ENCODE results near the gene MRPS5.
"Not testable (repeated sequence)": the region's sequence is repeated elsewhere in the genome, so short reads cannot be mapped to it uniquely, and the experiment has no call there.

The MRPS5 gene

DNA sequence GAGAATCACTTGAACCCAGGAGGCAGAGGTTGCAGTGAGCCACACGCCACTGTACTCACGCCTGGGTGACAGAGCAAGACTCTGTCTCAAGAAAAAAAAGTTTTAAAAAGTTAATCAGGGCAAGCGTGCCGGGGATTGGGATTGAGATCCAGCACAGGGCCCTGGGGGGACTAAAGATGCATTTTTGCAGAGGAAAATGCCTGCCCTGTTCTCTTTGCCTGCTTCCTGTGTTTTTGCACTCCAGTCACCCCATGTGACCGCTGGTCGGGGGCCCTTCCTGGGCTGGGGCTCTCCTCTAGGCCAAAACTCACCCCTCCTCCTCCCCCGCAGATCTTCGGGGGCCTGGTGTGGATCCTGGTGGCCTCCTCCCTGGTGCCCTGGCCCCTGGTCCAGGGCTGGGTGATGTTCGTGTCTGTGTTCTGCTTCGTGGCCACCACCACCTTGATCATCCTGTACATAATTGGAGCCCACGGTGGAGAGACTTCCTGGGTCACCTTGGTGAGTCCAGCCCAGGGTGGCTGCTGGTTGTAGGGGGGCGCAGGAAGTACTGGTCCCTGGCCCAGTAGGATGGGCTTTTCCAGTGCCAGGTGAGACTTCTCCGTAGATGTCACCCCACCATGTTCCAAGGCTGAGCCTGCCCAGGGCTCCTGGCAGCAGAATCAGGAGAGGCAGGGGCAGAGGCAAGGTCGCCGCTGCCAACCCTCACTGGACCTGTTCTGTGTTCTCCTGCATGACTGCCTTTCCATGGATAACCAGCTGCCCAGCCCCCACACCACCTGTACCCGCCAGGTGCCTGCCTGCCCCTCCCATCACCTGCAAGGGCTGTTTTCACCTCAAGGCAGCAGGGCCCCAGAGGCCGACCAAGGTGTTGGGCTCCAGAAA is 73.7 kb downstream of the MRPS5 start:
- DNase-seq (ENCODE audit: low read depth, low spot score): no peak

DNA sequence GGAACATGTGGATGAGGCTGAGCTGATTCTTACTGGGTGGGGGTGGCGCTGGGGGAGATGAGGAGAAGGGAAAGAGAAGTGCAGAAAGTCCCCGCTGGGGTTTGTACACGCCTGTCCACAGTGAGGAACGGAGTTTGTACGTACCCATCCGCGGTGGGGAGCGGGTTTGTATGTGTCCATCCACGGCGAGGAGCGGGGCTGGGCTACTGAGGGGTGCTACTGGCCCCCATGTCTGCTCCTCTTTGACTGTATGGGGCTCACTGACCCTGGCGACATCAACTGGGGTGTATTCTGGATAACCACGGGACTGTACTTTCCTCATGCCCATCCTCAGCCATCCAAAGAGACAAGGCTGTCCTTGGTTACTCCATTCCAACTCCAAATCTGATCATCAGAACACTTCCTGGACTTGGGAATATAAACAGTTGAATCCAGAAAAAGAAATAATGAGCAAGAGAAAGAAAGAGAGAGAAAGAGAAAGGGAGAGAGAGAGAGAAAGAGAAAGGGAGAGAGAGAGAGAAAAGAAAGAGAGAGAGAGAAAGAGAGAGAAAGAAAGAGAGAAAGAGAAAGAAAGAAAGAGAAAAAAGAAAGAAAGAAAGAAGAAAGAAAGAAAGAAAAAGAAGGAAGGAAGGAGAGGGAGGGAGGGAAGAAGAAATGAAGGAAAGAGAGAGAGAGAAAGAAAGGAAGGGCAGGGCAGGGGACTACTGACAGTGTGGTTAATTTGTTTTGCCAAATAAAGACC is 75.1 kb downstream of the MRPS5 start:
- no peak for DNase-seq (ENCODE audit: low read depth, low spot score)

DNA sequence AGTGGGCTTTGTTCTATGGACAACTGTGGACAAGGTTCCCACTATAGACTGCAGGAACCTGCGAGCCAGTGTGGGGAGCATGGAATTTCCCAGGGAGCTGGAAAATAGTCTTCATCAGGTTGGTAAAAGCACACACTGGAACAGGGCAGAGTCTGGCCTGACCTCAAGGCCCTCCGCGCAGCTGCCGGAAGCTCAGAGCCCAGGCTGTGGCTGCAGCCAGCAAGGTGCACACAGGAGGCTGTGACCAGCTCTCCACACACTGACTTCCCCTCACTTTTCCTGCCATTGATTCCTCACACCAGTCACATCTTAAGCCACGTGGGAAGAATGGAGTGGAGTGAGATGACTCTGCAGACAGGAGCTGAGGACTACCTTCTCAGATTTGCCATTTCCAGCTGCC is 77.0 kb downstream of the MRPS5 start:
- DNase-seq (ENCODE audit: low read depth, low spot score): no peak

DNA sequence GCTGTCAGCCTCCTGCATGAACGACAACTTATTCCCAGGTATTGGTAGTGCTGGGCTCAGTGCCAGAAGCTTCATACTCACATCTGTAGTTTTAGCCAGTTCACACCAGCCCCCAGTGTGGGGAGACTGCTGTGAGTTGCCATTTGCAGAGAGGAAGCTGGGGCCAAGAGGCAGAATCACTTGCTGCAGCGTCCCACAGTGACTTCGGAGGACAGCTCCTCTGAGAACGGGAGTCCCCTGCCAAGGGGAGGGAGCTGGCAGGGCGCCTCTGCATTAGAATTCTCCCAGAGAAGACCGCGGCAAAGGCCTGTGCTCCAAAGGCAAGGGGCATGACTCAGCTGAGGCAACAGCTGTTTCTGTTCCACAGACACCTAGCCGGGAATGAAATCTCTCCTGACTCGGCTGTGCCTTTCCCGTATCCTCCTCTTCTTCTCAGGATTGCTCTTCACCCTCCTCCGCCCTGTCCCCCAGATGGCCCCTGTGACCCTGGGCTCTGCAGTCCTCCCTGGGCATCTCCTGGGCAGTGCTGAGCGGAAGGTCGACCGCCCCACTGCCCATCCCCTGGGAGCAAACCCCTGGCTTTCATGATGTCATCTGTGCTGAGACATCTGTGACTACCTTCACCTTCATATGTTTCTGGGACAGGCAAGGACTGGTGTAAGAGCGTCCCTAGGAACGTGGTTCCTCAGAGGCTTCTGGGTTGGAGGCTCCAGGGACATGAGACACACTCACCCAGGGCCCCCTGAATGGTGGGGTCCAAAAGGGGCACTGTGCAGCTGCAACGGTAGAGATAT is 78.1 kb downstream of the MRPS5 start:
- DNase-seq (ENCODE audit: low read depth, low spot score): no peak

DNA sequence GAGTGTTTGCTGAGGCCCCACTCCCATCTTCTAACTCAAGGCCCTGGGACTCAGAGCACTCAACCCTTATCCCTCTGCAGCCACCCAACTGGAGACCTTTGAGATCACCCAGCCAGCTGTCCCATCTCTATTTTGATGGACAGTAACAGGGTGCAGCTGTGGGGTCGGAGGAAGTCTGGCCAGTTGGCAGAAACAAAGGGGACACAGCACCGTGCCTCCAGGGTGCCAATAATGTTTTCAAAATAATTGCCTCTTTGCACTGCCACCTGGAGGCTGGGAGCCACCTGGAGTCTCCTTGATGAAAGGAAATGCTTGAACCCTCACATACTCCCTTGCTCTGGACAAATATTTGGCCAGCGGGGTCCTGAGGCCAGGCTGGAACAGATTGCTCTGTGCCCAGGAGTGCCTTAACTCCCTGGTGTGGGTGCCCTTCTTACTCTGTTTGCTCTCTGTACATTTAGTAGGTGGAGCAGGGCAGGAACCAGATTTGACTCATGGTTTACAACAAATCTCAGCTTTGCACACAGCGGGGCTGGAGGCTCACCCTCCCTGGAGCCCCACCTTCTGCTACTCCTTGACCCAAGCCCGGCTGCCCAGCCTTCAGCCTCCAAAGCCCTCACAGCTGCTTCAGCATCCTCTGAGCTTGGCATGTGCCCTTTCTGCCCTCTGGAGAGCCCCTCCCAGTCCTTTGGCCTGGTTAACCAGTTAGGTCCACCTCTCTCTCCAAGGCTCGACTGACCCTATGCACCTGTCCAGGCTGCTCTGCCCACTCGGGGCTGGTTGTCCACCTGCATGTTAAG is 78.9 kb downstream of the MRPS5 start:
- no peak for DNase-seq (ENCODE audit: low read depth, low spot score)

DNA sequence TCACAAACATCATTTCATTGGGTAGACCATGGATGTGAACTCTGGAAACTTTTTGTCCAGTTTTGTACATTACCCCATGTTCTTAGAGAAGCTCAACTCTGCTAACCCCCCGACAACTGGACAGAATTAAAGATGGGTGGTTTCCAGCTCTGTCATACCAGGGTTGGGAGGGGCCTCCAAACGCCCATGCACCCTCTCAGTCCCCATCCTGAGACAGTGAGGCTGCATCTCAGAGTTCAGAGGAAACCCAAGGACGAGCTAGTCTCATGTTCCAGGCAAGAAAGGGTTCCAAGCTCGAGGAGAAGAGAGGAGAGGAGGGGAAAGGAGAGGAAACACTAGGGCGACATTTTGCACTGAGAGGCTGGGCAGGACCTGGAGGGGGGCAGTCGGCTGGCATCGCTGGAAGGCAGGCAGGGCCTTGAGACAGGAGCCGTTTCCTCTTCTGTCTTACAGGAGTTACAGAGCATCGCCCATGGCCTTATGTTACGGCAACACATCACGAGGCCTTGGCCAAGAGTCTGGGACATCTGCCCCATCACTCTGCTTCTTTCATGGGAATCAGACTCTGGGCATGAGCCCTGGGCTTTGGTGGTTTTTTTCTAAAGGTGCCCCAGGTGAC is 79.7 kb downstream of the MRPS5 start:
- no peak for DNase-seq (ENCODE audit: low read depth, low spot score)

DNA sequence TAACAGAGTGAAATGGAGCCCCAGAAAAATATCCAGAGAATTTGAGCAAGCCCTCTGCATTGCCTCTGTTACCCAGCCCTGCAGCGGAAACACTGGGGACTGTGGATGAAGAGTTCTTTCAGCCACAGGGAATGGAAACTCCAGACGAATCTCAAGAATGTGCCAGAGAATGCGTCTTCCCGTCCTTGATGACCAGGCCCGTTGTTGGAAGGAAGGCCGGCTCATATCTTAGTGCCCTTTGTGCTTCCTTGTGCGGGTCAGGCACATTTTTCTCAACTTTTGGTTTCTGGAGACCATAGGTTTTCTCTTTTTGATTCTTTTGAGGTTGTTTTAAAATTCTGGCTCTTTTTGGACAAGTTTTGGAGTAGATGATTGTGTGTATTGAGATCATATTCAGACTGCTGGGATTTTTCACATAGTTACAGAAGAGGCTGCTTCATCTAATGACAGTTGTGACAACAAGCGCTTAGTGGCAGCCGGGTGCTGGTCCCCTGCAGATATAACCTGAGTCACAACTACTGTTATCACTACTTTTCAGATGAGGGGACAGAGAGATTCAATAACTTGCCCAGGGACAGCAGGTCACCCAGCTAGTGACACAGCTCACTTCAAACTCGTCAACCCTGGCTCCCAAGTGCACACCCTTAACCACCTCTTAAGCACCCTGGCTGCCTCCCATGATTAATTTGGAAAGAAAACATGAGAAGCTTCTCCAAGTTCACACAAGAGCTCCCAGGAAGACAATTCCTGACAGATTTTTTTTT is 80.4 kb downstream of the MRPS5 start:
- DNase-seq (ENCODE audit: low read depth, low spot score): no peak

DNA sequence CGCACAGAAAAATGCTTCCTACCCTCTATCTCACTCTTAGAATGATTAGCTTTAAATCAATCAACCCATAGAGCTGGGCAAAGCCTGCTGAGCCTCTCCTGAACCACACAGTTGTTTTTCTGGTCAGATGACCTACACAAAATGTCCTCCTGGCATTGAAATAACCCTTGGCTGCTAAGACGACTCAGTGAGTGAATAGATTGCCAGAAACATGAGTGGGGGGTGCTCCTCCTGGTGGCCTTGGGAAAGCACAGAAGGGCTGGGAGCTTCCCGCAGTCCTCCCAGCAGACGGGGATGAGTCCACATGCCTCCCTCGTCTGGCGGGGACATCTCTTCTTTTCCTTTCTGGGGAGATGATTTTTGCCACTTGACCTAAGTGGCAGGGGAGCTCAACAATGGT is 81.2 kb downstream of the MRPS5 start:
- no peak for DNase-seq (ENCODE audit: low read depth, low spot score)

DNA sequence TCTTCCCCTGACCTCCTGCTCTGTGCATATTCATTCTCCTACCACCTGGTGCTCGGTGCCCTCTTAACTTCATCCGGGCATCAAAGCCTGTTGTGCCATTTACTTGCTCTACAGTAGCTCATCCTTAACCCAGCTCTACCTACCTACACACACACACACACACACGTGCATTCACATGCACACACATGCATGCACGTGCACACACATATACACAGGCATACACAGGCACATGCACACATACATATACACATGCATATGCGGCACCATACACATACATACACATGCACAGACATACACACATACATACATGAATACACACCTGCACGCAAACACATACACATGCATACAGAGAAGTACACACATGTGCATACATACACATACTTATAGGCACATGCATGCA is 81.6 kb downstream of the MRPS5 start:
- no peak for DNase-seq (ENCODE audit: low read depth, low spot score)

DNA sequence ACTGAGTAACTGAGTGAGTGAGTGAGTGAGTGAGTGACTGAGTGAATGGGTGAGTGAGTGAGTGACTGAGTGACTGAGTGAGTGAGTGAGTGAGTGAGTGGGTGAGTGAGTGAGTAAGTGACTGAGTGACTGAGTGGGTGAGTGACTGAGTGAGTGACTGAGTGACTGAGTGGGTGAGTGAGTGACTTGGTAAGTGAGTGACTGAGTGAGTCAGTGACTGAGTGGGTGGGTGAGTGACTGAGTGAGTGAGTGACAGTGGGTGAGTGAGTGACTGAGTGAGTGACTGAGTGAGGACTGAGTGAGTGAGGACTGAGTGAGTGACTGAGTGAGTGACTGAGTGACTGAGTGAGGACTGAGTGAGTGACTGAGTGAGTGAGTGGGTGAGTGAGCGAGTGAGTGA is 82.2 kb downstream of the MRPS5 start:
- DNase-seq (ENCODE audit: low read depth, low spot score): no peak

DNA sequence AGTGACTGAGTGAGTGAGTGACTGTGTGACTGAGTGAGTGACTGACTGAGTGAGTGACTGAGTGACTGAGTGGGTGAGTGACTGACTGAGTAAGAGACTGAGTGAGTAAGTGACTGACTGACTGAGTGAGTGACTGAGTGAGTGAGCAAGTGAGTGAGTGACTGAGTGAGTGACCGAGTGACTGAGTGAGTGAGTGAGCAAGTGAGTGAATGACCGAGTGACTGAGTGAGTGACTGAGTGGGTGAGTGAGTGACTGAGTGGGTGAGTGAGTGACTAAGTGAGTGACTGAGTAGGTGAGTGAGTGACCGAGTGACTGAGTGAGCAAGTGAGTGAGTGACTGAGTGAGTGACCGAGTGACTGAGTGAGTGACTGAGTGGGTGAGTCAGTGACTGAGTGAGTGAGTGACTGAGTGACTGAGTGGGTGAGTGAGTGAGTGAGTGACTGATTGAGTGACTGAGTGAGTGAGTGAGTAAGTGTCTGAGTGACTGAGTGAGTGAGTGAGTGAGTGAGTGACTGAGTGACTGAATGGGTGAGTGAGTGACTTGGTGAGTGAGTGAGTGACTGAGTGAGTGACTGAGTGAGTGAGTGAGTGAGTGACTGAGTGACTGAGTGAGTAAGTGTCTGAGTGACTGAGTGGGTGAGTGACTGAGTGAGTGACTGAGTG is 82.8 kb downstream of the MRPS5 start:
- no peak for DNase-seq (ENCODE audit: low read depth, low spot score)

DNA sequence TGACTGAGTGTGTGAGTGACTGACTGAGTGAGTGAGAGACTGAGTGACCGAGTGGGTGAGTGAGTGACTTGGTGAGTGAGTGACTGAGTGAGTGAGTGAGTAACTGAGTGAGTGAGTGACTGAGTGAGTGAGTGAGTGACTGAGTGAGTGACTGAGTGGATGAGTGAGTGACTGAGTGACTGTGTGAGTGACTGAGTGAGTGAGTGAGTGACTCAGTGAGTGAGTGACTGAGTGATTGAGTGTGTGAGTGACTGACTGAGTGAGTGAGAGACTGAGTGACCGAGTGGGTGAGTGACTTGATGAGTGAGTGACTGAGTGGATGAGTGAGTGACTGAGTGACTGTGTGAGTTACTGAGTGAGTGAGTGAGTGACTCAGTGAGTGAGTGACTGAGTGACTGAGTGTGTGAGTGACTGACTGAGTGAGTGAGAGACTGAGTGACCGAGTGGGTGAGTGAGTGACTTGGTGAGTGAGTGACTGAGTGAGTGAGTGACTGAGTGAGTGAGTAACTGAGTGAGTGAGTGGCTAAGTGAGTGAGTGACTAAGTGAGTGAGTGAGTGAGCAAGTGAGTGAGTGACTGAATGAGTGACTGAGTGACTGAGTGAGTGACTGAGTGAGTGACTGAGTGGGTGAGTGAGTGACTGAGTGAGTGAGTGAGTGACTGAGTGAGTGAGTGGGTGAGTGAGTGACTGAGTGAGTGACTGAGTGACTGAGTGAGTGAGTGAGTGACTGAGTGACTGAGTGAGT is 83.6 kb downstream of the MRPS5 start:
- DNase-seq (ENCODE audit: low read depth, low spot score): not testable (repeated sequence)

DNA sequence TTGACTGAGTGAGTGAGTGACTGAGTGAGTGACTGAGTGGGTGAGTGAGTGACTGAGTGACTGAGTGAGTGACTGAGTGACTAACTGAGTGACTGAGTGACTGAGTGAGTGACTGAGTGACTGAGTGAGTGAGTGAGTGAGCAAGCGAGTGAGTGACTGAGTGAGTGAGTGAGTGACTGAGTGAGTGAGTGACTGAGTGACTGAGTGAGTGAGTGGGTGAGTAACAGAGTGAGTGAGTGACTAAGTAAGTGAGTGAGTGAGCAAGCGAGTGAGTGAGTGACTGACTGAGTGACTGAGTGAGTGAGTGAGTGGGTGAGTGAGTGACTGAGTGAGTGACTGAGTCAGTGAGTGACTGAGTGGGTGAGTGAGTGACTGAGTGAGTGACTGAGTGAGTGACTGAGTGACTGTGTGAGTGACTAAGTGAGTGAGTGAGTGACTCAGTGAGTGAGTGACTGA is 84.2 kb downstream of the MRPS5 start:
- DNase-seq (ENCODE audit: low read depth, low spot score): no peak

DNA sequence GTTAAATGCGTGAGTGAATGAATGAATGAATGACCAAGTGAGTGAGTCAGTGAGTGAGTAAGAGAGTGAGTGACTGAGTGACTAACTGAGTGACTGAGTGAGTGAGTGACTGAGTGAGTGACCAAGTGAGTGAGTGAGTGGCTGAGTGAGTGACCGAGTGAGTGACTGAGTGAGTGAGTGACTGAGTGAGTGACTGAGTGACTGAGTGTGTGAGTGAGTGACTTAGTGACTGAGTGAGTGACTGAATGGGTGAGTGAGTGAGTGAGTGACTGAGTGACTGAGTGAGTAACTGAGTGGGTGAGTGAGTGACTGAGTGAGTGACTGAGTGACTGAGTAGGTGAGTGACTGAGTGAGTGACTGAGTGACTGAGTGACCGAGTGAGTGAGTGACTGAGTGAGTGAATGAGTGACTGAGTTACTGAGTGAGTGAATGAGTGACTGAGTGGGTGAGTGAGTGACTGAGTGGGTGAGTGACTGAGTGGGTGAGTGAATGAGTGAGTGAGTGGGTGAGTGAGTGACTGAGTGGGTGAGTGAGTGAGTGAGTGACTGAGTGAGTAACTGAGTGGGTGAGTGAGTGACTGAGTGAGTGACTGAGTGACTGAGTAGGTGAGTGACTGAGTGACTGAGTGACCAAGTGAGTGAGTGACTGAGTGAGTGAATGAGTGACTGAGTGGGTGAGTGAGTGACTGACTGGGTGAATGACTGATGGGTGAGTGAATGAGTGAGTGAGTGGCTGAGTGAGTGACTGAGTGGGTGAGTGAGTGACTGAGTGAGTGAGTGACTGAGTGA is 84.8 kb downstream of the MRPS5 start:
- DNase-seq (ENCODE audit: low read depth, low spot score): no peak

All from activated naive CD8-positive, alpha-beta T cell treated with anti-CD3 and anti-CD28 coated beads, Interleukin-2, amount 50 U/mL, for 16 hours (primary cell).